BE2C (cell line): Measurements from ENCODE around the gene CGAS.
"Not testable (repeated sequence)": the region's sequence is repeated elsewhere in the genome, so short reads cannot be mapped to it uniquely, and the experiment has no call there.

Experiments
- DNase-seq: peaks from one replicate; pipeline ENCODE4 v3.0.0-alpha.2; 2020
- H3K27me3 ChIP-seq: fragments of 250-450 bp; sonication (Bioruptor Pico); 2 replicates; pipeline ENCODE4 v1.5.1; 2020; ENCODE audit warnings: mild to moderate bottlenecking
- H3K36me3 ChIP-seq: fragments of 250-450 bp; sonication (Bioruptor Pico); 2 replicates; pipeline ENCODE4 v1.5.1; 2020; ENCODE audit warnings: mild to moderate bottlenecking
- H3K4me1 ChIP-seq: fragments of 250-450 bp; sonication (Bioruptor Pico); 2 replicates; pipeline ENCODE4 v1.5.1; 2020
- H3K4me3 ChIP-seq: 2 replicates; pipeline ENCODE4 v1.5.1; 2011; ENCODE audit warnings: low read depth, low read length
- H3K9me3 ChIP-seq: fragments of 250-450 bp; sonication (Bioruptor Pico); 2 replicates; pipeline ENCODE4 v1.5.1; 2020
- TF ChIP-seq, protein P1 (sequence below): IDR thresholded peaks from 2 replicates; pipeline ENCODE4 v1.5.1; 2012; ENCODE audit warnings: mild to moderate bottlenecking, low read depth, low read length

Gene CGAS

DNA sequence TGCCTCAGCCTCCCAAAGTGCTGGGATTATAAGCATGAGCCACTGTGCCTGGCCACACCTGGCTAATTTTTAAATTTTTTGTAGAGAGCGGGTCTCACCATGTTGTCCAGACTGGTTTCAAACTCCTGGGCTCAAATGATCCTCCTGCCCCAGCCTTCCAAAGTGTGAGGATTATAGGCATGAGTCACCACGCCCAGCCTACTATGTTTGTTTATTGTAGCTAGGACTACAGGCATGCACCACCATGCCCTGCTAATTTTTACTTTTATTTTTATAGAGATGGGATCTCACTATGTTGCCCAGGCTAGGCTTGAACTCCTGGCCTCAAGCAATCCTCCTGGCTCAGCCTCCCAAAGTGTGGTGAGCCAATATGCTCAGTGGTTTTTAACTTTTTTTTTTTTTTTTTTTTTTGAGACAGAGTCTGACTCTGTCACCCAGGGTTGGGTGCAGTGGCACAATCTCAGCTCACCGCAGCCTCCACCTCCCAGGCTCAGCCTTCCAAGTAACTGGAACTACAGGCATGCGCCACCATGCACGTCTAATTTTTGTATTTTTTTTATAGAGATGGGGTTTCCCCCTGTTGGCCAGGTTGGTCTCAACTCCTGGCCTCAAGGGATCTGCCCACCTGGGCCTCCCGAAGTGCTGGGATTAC, 69.5 kb downstream of the CGAS start:
- no peaks in the 10 kb centered on the region for H3K27me3 ChIP-seq
- TF ChIP-seq, protein P1, sequence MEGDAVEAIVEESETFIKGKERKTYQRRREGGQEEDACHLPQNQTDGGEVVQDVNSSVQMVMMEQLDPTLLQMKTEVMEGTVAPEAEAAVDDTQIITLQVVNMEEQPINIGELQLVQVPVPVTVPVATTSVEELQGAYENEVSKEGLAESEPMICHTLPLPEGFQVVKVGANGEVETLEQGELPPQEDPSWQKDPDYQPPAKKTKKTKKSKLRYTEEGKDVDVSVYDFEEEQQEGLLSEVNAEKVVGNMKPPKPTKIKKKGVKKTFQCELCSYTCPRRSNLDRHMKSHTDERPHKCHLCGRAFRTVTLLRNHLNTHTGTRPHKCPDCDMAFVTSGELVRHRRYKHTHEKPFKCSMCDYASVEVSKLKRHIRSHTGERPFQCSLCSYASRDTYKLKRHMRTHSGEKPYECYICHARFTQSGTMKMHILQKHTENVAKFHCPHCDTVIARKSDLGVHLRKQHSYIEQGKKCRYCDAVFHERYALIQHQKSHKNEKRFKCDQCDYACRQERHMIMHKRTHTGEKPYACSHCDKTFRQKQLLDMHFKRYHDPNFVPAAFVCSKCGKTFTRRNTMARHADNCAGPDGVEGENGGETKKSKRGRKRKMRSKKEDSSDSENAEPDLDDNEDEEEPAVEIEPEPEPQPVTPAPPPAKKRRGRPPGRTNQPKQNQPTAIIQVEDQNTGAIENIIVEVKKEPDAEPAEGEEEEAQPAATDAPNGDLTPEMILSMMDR = no peak
- no peaks in the 10 kb centered on the region for H3K36me3 ChIP-seq
- no peak overlapping the region for H3K4me3 ChIP-seq
- DNase-seq = no peak
- no peaks in the 10 kb centered on the region for H3K9me3 ChIP-seq
- H3K4me1 ChIP-seq = no peaks in the 10 kb centered on the region

DNA sequence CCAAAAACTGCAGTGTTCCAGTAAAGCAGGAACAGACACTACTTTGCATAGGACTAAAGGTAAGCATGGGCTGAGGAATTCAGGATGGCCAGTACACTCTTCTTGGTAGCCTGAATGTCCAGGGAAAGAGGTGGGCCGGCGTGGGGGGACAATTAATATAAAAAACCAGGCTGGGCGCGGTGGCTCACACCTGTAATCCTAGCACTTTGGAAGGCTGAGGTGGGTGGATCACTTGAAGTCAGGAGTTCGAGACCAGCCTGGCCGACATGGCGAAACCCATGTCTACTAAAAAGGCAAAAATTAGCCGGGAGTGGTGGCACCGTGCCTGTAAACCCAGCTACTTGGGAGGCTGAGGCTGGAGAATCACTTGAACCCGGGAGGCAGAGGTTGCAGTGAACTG, 70.6 kb downstream of the CGAS start:
- H3K36me3 ChIP-seq, H3K27me3 ChIP-seq, H3K4me1 ChIP-seq, H3K4me3 ChIP-seq, DNase-seq, H3K9me3 ChIP-seq: not testable (repeated sequence)

DNA sequence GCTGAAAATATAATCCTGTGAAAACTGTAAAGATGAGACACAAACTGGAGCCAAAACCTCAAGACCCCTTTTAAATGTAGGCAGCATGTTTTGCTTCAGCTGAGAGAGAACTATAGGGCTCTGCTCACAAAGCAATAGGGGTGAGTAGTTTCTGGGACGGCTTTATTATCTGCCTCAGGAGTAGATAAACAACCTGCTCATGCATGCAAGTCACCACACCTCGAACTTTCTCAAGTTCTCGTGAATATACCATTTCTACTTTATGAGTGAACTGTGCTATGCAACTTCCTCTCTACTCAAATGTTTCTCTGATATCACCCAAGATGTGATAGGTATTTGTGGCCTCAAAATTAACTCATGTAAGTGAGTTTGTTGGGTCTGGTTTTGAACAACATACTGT, 74.9 kb downstream of the CGAS start:
- no peaks in the 10 kb centered on the region for H3K9me3 ChIP-seq
- TF ChIP-seq, protein P1 = no peak
- H3K4me1 ChIP-seq = no peaks in the 10 kb centered on the region
- no peak overlapping the region for H3K4me3 ChIP-seq
- H3K36me3 ChIP-seq = no peaks in the 10 kb centered on the region
- no peaks in the 10 kb centered on the region for H3K27me3 ChIP-seq
- DNase-seq = no peak

DNA sequence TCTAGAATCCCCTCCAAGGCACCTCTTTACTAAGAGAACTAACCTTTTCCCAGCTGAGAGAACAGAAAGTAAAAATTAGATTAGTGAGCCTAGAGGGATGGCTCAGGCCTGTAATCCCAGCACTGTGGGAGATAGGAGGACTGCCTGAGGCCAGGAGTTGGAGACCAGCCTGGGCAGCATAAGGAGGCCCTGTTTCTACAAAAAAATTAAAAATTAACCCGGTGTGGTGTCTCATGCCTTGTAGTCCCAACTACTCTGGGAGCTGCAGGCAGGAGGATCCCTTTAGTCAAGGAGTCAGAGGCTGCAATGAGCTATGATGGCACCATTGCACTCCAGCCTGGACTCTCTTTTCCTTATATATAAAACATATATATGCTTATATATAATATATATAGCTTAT, 76.9 kb downstream of the CGAS start:
- H3K36me3 ChIP-seq = no peaks in the 10 kb centered on the region
- DNase-seq = no peak

More for the DNA sequence above, 76.9 kb downstream of the CGAS start:
- TF ChIP-seq, protein P1 = no peak
- Histone ChIP-seq H3K4me1 (no peaks in the 10 kb centered on the region), H3K9me3 (no peaks in the 10 kb centered on the region), H3K4me3 (no peak overlapping the region), H3K27me3 (no peaks in the 10 kb centered on the region)
